ENCODE measurements around the gene USH2A.

The USH2A gene

DNA sequence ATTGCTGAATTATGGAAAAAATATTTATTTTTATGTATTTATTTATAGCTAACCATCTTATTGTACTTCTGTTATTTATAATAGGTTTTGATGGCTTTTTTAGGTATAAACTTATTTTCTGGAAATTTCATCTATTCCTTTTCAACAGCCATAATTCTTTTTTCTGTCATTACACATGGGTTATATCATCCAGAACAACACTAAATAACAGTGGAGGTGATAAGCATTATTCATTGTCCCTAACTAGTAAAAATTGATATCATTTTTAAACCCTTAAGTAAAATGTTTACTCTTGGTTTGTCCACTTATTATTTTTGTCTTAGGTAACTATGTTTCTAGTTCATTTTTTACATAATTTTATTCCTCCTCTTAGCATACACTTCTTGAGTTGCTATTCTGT lies 309.1 kb downstream of the USH2A start:
- DNase-seq: no peak

DNA sequence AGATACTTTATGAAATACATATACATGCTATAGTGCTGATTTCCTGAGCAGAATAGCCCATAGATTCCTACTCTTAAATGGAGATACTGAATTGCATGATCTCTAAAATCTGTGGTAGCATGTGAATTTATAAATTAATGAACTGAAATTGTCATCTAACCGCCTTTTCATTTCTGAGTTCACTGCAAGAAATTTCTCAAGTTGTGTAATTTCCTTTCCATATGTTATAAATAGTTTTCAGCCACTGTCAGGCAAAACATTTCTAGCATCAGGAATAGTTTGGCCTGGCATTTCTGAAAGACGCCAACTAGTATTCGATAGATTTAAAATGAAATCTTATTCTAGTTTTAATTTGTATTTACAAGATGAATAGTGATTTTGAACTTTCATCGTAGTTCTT lies 310.1 kb downstream of the USH2A start:
- no peak for DNase-seq

DNA sequence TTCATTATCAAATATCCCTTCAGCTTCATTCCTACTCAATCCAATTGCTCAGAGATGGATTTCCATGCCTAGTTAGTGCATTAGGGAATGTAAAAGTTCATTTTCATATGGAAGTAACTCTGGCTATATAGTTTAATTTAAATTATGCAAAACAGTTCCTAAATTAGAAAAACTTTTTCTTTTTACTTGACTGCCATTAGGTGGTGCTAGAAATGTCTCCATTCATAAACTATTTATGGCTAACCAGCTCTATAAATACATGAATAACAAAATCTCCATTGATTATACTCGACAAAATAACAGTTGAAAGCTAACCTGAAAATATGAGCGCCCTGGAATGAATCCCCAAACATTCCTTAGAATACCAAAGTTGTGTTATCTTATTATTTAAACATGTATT lies 311.4 kb downstream of the USH2A start:
- DNase-seq: no peak

DNA sequence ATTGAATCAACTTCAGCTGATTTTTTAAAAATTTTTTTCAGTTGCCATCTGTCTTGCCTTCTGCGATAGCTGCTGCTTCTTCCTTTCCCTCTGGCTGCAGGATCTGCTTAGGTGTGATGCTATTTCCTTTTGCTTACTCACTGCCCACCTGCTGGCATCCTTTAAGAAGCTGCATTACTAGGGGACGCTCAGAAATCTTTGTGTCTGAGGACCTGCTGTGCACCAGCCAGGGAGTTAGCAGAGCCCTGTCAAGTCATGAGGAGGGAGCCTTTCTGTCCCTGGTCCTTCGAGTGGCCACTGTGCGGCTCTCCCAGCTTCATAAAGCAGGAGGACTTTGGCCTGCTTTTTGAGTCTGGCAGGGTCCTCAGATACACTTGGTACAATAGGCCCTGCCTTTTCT lies 327.8 kb downstream of the USH2A start:
- DNase-seq: no peak

DNA sequence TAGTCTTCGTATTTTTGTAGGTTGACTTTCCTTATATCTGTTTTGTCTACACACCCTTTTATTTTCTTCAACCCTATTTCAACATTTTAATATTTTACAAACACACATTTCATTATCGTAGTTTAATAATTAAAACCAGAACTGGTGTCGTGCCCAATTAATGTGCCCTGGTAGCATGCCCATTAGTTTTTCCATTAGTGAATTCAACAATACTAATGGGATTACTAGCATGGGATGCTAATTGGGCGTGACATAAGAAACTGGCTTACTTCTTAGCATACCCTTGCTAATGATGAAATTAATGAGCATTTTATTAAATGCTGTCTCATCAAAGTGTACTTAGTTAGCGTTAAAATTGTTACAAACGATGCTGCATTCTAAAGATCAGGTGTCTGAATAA lies 332.7 kb downstream of the USH2A start:
- no peak for DNase-seq

DNA sequence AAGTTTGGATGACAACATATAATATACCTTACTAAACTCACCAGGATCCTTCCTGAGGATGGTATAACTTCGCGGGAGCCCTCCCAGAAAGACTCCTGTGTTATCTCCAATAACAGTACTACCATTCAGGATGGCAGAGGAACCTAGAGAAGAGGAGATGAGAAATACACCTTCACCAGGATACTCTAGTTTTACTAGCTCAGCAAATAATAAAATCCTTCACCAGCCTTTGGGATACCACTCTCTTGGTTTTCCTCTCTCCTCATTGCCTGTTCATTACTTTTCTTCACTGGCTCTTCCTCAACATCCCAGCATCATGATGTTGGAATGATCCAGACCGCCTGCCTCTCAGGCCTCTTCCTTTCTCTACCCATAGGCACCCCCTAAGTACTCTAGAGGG lies 336.6 kb downstream of the USH2A start:
- no peak for DNase-seq

DNA sequence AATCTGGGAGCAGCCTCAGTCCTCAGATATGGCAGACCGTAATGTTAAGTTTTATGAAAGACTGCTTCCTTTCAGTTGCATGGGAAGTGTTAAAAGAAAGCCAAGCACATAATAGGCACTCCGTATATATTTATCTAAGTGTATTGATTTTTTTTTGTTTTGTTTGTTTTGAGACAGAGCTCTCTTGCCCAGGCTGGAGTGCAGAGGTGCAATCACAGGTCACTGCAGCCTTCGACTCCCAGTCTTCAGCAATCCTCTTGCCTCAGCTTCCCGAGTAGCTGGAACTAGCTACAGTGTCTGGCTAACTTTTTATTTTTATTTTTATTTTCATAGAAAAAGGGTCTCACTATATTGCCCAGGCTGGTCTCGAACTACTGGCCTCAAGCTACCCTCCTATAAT lies 341.8 kb downstream of the USH2A start:
- no peak for DNase-seq

DNA sequence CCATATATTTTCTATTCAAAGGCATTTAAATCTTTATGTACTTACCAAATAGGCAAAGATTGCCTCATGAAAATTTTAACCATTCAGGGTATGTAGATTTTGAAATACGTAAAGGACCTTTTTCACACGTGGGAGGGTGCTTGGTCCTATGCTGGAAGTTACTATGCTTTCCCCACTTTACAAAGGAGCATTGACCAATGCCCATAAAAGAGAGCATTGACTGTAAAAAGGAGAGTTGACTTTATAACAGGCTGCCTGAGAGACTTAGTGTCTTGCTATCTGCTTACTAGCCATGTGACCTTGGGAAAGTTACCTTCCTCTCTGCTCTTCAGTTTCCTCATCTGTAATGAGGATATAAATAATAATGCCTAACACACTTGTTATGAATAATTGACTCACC lies 346.5 kb downstream of the USH2A start:
- no peak for DNase-seq

DNA sequence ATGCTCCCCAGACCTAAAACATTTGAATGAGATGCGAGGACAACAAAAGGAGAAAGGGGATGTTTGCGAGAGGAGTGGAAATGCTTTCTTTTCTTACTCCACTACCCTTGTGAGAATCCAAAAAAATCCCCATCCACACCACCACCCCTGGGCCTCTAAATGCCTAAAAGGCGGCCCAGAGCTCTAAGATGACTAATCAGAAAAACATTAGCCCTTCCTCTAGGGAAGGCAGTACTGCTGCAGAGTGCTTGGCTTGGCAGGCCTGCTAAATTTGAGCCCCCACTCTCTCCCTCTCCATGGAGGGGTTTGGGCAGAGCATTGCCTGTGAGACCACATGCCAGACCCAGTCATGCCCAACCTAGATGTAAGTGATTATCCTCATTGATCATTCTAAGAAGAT lies 347.9 kb downstream of the USH2A start:
- DNase-seq: no peak

DNA sequence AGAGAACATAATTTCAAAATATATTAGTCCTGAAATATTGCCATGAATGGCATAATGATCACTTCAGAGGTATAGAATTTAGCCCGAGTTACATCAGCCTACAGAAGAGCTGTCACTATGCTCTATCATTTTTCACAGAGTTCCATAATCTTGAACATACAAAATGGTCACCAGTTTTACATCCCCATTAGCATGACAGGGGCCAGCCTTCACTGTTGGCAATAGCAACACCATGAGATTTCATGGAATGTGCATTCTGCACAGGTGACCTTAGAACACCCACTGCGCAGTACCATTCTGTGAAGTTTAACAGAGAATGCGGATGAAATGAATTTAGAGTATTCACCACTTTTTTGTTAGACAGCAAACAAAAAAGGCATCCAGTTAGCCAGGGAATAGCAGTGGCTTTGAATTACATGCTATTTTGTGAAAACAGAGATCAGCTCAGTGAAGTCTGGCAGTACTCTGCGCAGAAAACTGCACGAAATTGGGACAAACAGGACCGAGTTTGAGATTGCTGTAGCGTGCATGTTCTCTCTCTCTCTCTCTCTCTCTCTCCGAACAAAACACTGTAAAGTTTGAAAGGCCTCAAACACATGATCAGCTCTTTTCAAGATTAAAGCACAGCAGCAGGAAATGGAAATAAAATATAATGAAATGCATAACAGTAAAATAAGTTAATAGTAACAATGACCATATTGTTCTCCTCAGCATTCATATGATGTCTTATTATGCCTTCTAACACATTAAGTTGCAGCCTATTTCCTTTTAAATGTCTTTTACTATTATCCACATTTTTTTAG lies 349.3 kb downstream of the USH2A start:
- no peak for DNase-seq

DNA sequence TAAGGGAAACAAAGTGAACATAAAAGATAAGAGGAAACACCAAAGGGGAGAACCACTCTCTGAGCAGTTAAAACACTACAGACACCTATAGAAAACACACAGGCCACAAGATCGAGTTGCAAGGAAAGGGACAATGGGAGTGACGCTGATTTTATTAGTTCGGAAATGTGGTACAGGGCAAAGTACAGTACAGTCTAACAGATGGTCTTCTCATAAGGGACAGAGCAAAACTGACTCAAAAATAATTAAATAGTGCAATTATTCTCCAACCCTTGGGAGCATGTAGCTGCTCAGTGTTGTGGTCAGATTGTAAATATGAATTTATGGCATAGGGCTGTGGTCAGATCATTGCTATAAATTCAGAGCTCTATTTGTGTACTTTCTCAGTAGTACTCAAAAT lies 352.0 kb downstream of the USH2A start:
- DNase-seq: no peak

DNA sequence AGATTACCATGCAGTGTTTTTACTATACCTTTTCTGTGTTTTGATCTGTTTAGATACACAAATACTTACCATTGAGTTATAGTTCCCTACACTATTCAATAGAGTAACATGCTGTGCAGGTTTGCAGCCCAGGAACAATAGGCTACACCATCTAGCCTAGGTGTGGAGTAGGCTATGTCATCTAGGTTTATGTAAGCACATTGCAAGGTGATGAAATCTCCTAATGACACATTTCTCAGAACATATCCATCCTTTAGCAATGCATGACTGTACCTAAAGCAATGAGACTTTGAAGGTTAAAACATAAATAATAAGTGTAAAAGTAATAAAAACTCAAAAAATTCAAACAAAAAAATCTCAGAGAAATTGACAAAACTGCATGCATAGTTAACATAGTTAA lies 358.6 kb downstream of the USH2A start:
- no peak for DNase-seq

DNA sequence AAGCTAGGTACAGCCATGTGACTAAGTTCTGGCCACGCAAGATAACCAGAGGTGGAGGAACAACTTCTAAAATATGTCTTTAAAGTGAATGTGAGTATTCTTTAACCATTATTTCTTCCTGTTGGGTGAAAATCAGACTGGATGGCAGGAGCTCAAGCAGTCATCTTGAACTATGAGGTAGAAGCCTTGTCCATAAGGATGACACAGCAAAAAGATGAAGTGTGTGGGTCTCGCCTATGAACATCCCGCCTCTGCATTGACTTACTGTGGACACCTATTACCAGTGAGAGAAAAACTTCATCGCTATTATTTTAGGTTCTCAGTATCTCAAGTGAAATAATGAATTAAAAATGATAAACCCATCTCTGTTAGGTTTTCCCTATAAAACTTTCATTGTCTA lies 365.3 kb downstream of the USH2A start:
- no peak for DNase-seq

DNA sequence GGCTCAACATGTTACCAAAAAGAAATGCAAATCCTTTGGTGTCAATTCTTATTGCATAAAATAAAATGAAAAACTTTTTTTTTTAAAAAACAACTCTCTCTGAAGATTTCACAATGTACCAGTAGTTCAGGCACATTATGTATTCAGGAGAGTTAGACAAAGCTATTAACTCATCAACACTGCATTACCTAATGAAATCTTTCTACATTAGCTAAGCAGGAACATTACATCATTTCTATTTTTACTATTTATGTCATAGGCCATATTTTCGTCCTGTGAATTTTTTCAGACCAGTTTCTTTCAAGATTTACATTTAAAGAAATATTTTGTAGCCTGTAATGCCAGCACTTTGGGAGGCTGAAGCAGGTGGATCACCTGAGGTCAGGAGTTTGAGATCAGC lies 366.2 kb downstream of the USH2A start:
- no peak for DNase-seq

DNA sequence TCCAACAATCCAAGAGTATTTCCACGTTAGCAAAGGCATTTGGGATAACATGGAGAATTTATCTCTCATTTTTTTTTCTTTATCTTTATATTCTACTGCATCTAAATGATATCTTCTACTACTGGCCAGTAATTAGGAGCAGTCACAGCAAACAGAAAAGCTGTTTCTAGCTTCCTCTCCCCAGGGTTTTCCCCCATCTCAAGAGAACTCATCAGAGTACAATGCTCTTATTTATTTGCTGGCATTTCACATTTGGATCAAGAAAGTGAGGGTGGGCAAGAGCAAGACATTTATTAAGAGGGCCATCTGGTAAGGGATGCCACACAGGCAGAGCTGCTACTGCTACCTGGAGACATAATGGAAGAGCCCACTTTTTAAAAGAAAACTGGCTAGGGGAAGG lies 368.2 kb downstream of the USH2A start:
- DNase-seq: no peak

DNA sequence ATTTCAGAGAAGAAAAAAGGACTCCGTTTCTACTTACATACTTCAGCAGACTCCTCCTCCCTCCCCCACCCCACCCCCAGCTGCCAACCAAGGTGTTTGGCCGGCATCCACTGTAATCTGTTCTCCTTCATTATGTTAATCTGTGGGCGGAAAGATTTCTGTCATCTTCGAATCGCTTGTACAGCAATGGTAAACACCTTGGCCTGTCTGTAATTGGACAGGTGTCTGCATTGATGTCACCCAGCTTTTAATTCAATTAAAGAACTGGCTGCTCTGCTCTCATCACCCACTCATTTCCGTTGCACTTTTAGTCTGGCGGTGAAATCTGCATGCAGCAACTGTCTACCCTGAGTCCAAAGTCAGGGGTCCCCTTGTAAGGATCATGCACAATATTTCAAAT lies 368.6 kb downstream of the USH2A start:
- no peak for DNase-seq

DNA sequence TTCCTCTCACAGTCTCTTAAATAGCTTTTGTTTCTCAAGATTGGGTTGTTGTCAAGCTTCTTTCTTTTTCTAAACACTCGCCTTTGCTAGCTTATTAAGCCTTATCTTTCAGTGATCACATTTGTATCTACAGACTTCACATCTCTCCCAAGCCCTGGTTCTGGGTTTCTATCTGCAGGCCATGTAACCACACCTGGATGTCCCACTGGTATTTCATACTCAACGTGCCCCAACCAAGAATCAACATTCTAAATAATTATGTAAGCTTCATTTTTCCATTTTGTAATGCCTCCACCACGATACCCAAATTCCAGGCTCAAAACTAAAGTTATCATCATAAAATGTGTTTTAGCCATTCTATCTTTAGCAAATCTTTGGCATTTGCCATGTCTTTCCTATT lies 372.2 kb downstream of the USH2A start:
- DNase-seq: no peak

DNA sequence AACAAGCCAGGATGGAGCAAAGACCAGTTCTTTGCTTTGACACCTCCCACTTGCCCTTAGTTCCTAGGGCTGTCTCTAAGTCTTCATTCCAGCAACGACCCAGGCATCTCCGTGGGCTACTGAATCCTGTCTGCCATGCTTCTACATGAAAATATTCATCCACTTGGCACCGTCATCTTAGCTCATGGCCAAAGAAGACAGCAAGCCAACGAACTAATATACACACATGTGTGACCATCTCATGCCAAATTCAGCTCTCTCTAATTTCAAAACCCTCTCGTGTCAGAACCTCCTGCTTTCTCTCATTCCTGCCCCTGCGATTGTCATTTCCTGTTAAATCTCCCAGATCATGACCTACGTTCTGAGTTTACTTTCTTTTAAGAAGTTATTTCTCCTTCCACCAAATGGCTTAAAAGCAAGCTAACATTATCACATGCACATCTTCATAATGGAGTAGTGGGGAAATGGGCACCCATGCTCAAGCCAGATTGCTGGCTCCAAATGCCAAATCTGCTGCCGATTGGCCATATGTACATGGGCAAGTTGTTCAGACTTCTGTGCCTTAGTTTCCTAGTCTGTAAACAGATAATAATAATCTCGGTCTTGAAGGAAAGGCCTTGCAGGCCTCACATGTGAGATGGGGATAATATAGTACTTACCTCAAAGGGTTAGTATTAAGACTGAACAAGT lies 373.4 kb downstream of the USH2A start:
- no peak for DNase-seq

DNA sequence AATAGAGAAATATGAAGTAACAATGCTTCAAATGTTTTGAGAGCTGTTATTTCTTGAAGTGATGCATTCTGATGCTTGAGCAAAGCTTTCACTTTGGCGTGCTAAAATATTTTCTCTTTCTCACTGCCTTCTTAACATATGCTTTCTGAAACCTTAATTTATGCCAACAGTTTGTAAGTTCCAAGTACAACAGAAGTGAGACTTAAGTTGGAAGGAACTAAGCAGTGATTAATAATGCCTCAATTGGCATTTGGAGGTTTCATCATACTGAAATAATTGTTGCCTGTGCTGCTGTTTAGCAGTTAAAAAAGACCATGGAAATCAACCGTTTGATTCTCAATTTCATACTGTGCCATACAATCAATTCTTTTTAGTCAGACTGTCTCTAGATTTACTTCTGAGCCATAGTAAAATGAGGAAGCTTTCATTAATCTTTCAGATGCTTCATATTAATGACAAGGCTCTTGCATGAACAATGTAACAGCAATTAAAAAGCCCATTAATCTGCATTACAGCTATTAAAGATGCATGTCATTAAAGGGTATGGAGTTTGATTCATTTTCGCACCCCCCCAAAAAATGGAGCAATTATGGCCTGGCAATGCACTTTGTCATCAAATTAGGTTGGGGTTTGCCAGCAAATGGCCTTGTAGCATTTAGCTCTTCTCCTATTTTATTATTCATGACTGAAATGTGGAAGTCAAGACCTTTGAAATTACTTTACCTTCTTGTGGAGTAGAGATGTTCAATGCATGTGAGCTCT lies 375.3 kb downstream of the USH2A start:
- DNase-seq: no peak

DNA sequence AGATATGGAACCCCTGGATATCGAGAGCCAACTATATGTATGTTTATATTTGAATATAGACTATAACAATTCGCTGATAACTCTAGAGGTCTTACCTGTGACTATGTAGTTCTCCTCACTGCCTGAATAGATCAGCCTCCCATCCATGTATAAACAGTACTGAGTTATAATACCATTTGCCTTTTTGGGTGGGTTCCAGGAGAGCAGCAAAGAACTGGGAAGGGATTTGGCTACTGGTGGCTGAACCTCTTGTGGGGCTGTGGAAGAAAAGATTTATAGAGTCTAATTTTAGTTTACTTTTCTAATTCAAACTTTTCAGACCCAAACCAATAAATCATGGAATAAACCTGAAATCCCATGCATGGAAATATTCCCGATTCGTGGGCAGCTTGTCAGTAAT lies 376.9 kb downstream of the USH2A start:
- no peak for DNase-seq

DNA sequence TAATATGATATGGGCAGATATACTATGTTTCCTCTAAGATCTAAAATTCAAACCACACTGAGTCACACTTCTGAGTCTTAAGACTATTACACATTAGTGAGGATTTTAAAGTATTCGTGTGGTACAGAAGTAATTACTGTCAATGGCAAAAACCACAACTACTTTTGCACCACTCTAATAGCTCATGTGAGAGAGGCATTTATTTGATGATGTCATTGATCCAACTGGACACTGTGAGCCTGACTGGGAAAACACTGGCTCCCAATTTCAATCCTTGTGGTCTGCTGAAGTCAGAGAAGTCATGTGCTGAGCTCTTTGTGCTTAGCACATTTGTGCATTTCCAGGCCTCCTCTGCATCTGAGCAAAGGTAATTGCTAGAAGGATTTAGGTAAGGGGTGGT lies 377.8 kb downstream of the USH2A start:
- DNase-seq: no peak

DNA sequence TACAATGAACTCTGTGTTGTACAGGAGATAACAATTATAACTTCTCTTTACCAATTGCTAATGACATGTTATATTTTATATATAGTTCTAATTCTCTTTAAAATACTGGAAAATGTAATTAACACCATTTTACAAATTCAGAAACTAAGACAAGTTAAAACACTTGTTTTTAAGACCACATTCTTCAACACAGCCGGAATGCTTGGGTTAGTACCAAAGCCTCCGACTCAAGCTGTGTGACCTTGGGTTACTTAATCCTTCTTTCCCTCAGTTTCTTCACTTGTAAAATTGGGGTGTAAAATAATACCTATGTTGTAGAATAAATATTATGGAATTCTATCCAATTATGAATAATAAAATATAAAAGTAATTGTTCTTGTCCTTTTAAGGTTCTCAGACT lies 378.7 kb downstream of the USH2A start:
- DNase-seq: no peak

DNA sequence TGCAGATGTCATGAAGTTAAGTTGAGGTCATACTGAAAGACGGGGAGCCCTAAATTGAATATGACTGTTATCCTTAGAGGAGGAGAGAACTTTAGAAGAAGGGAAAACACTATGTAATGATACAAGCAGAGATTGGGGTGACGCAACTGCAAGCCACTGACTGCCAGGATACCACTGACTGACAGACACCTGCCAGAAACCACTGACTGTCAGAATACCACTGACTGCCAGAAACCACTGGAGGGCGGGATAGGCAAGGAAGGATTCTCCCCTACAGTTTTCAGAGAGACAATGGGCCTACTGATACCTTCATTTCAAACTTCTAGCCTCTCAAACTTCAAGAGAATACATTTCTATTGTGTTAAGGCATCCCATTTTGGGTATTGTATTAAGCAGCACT lies 388.7 kb downstream of the USH2A start:
- no peak for DNase-seq
